ENCODE data around the gene STPG3.

DNA sequence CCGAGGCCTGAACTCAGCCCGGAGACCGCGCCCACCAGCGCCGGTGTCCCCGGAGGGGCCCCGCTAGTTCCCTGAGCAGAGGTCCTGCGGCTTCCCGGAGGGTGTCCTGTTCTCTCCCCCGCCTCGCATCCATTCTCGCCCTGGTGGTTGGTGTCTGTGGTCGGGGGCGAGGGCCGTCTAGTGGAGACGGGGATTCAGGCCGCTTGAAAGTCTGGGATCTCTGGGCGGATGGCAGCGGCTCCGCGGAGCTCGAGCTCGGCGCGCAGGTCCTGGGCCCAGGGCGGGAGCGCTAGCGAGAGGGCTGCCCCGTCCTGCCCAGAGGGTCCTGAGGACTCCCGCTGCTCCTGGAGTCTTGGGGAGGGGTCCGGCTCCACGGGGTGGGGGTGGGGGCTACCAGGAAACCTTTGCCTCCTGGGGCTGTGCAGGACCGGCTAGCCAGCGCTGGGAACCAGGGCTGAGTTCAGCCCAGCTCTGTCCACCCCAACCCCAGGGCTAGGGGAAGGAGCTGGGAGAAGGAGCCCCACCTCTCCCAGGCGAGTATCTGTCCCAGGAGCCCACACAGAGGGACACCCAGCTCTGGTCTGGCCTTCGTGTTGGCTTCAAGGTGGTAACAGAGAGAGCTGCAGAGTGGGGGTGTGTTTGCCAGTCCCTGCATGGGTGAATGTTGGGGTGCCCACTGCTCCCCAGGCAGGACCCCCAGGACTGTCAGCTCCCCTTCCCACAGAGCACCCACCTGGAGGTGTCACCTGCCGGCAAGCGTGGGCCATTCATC lies 30.4 kb downstream of the STPG3 start:
- no peak for TF ChIP-seq TAF1 (IDR thresholded peaks at IDR 0.05; ENCODE audit: borderline replicate concordance, insufficient read depth, low read length)
- no peak for TF ChIP-seq POLR2AphosphoS5 (IDR thresholded peaks at IDR 0.05; ENCODE audit: low read depth, low read length)

All from PFSK-1 (cell line).